ENCODE measurements around the gene LKAAEAR1. TPM values are rescaled to one million over a fixed set of nuclear protein-coding genes. Genes with fewer than 3 reads are reported as not detected.

The LKAAEAR1 gene
- total RNA-seq, 2 donors from 2014 or later, result 10.2 TPM; not detected in 1

DNA sequence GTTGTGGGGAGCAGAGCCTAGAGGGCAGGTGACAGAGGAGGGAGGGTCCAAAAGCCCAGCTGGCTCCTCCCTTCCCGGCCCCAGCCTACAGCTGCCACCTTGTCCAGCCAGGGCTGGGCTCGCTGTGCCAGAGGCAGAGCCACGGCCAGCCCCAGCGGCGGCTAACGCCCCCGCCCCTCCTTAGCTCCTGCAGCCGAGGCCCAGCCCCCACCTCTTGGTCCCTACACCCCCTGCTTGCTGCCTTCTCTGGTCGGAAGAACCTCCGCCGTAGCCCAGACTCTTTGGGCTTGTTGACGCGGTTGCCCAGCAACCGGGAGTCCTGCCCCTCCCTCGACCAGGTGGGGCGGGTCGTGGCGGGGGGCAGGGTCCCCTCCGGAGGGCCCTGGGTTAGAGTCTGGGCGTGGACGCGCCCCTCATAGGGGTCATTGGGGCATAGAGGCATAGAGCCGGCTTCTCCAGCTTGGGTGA lies 521 bp upstream of the LKAAEAR1 start:
- TF ChIP-seq POLR2AphosphoS5 (IDR thresholded peaks at IDR 0.05) (no peak), POLR2A (IDR thresholded peaks at IDR 0.05) (no peak)
- TF ChIP-seq, protein P1, sequence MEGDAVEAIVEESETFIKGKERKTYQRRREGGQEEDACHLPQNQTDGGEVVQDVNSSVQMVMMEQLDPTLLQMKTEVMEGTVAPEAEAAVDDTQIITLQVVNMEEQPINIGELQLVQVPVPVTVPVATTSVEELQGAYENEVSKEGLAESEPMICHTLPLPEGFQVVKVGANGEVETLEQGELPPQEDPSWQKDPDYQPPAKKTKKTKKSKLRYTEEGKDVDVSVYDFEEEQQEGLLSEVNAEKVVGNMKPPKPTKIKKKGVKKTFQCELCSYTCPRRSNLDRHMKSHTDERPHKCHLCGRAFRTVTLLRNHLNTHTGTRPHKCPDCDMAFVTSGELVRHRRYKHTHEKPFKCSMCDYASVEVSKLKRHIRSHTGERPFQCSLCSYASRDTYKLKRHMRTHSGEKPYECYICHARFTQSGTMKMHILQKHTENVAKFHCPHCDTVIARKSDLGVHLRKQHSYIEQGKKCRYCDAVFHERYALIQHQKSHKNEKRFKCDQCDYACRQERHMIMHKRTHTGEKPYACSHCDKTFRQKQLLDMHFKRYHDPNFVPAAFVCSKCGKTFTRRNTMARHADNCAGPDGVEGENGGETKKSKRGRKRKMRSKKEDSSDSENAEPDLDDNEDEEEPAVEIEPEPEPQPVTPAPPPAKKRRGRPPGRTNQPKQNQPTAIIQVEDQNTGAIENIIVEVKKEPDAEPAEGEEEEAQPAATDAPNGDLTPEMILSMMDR (IDR thresholded peaks at IDR 0.05), result no peak
- Histone ChIP-seq H3K27ac (no peak overlapping the region), H3K4me1 (replicated peaks) (no peaks in the 10 kb centered on the region), H3K36me3 (no peaks in the 10 kb centered on the region), H3K4me3 (no peak overlapping the region), H3K27me3 (replicated peaks; ENCODE audit: insufficient read depth) (no peaks in the 10 kb centered on the region), H3K9me3 (no peaks in the 10 kb centered on the region)
- 10% methylated on average over 22 of the region's 23 CpGs for WGBS
- intact Hi-C loops (cut with DNase I), result no loop called here
- no peak for DNase-seq (ENCODE audit: low spot score)

DNA sequence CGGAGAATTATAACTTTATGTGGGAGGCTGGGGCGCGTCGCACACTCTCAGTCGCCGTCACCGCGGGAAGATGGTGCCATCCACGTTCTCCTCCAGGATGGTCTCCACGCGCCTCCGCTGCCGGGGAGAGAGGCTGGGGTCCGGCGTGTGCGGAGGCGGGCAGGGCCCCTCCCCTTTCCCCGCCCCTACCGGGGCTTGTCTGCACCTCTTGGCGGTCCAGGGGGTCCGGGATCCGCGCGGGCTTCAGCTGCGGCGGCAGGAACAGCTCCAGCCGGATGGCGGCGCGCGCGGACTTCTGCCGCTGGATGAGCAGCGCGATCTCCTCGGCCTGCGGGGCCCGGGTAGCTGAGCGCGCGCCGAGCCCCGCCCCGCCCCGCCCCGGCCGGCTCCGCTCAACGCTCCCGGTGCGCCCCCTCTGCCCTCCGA lies 807 bp downstream of the LKAAEAR1 start:
- H3K9me3 ChIP-seq, result no peaks in the 10 kb centered on the region
- WGBS, result 1% methylated on average over 27 of the region's 52 CpGs
- peaks cover 8% of the 10 kb centered on the region for H3K4me1 ChIP-seq (replicated peaks)
- no peak for TF ChIP-seq POLR2AphosphoS5 (IDR thresholded peaks at IDR 0.05)
- TF ChIP-seq, protein P1 (IDR thresholded peaks at IDR 0.05), result peak in 3 of 4 experiments; percentile 31 to 64 (median 58)
- TF ChIP-seq POLR2A (IDR thresholded peaks at IDR 0.05), result no peak
- no peaks in the 10 kb centered on the region for H3K27me3 ChIP-seq (replicated peaks; ENCODE audit: insufficient read depth)
- H3K36me3 ChIP-seq, result no peaks in the 10 kb centered on the region
- H3K4me3 ChIP-seq, result peak overlapping the region; percentile 37 to 50
- no peak overlapping the region for H3K27ac ChIP-seq
- peak; percentile 62 for DNase-seq (ENCODE audit: low spot score)
- intact Hi-C loops (cut with DNase I), result no loop called here

DNA sequence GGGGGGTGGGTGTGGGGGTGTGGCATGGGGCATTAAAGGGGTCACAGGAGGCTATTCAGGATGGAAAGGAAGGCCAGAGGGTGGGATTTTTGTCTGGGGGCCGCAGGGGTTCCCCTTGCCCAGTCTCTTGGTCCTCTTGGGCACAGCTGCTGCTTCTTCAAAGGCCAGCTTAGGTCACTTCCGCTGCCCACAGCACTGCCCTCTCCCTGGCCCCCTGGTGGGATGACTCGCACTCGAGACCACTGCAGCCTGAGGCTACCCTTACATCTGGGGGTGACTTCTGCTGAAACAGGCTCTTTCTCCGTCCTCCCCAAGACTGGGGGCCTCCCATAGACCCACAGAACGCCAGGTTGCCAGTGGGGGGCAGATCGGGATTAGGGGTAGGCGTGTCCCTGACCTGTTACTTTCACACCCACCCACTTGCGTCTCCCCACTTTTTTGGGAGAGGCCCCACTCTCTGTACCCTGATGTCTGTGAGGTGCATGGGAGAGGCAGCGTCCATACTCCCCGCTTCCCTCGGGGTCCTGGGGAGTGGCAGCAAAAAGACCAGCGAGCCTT lies 1.3 kb downstream of the LKAAEAR1 start:
- TF ChIP-seq POLR2AphosphoS5 (IDR thresholded peaks at IDR 0.05) (no peak), POLR2A (IDR thresholded peaks at IDR 0.05) (no peak)
- TF ChIP-seq, protein P1 (IDR thresholded peaks at IDR 0.05), result no peak
- Histone ChIP-seq H3K27ac (no peak overlapping the region), H3K36me3 (no peaks in the 10 kb centered on the region), H3K9me3 (no peaks in the 10 kb centered on the region), H3K4me1 (replicated peaks) (peaks cover 9% of the 10 kb centered on the region), H3K27me3 (replicated peaks; ENCODE audit: insufficient read depth) (no peaks in the 10 kb centered on the region), H3K4me3 (peak overlapping the region in 1 of 2 donors; percentile 50)
- 24% methylated on average over 13 of the region's 13 CpGs for WGBS
- DNase-seq (ENCODE audit: low spot score), result no peak
- intact Hi-C loops (cut with DNase I), result no loop called here

DNA sequence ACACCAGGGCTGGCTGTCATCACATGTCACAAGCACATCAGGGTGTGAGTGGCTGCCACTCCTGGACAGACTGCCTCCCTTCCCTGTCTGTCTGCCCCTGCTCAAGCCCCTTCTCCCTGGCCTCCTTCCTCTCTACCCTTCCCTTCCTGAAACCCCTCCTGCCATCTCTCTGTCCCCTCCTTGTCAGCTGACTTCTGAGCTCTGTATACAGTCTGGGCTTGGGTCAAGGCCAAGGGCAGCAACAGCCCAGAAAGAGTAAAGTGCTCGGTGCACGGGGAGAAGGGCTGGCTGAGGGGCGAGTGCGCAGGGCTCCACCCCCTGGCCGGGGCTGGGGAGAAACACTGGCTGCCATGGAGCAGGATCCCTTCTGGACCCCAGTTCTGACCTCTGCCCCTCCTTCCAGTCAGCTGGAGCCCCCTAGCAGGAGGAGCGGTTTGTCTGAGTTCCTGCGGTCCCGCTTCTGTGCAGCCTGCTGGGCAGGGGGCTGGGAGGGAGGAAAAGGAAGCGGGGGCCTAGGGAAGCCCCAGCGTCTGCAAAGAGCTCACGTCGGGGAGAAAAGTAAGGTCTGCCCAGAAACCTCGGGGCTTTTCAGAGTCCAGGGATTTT lies 2.0 kb downstream of the LKAAEAR1 start:
- Histone ChIP-seq H3K27ac (no peak overlapping the region), H3K27me3 (replicated peaks; ENCODE audit: insufficient read depth) (no peaks in the 10 kb centered on the region), H3K9me3 (no peaks in the 10 kb centered on the region), H3K36me3 (no peaks in the 10 kb centered on the region), H3K4me1 (replicated peaks) (peaks cover 9% of the 10 kb centered on the region), H3K4me3 (no peak overlapping the region)
- intact Hi-C loops (cut with DNase I), result no loop called here
- 37% methylated on average over 13 of the region's 13 CpGs for WGBS
- DNase-seq (ENCODE audit: low spot score), result no peak
- TF ChIP-seq POLR2AphosphoS5 (IDR thresholded peaks at IDR 0.05) (no peak), POLR2A (IDR thresholded peaks at IDR 0.05) (no peak)
- TF ChIP-seq, protein P1 (IDR thresholded peaks at IDR 0.05), result no peak

DNA sequence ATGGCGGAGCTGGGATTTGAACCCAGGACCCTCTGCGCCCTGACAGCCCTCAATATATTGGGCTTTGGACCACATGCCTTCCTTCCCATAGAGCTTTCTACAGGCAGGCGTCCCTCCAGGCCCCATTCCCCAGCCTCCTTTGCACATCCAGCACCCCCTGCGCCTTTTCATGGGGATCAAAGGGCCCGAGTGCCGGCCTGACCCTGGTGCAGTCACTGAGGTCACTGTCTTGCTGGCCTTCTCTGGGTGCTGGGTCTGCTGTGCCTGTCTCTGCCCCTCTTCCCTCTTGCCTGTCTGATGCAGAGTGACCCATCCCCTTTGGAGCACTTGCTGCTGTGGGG lies 2.6 kb downstream of the LKAAEAR1 start:
- DNase-seq (ENCODE audit: low spot score), result no peak
- Histone ChIP-seq H3K36me3 (no peaks in the 10 kb centered on the region), H3K4me1 (replicated peaks) (peaks cover 9% of the 10 kb centered on the region), H3K27ac (no peak overlapping the region), H3K27me3 (replicated peaks; ENCODE audit: insufficient read depth) (no peaks in the 10 kb centered on the region), H3K4me3 (no peak overlapping the region), H3K9me3 (no peaks in the 10 kb centered on the region)
- 91% methylated on average over 6 of the region's 6 CpGs for WGBS
- intact Hi-C loops (cut with DNase I), result no loop called here
- TF ChIP-seq, protein P1 (IDR thresholded peaks at IDR 0.05), result no peak
- TF ChIP-seq POLR2A (IDR thresholded peaks at IDR 0.05) (no peak), POLR2AphosphoS5 (IDR thresholded peaks at IDR 0.05) (no peak)
